ENCODE measurements around the gene TSTD1.

The TSTD1 gene

GRCh38 chr1:161082483-161082882, 43.7 kb upstream of the TSTD1 start:
- no peak for DNase-seq (ENCODE audit: extremely low read depth, low read depth)

GRCh38 chr1:161081519-161081918, 42.8 kb upstream of the TSTD1 start:
- no peak for DNase-seq (ENCODE audit: extremely low read depth, low read depth)
- H3K4me3 ChIP-seq (replicated peaks; ENCODE audit: low read depth, low read length), result no peak overlapping the region
- TF ChIP-seq CTCF (IDR thresholded peaks at IDR 0.05; ENCODE audit: low read depth, low read length, missing control alignments), result no peak

More at GRCh38 chr1:161082483-161082882, 43.7 kb upstream of the TSTD1 start:
- no peak overlapping the region for H3K4me3 ChIP-seq (replicated peaks; ENCODE audit: low read depth, low read length)
- TF ChIP-seq CTCF (IDR thresholded peaks at IDR 0.05; ENCODE audit: low read depth, low read length, missing control alignments), result no peak

GRCh38 chr1:161080441-161081405, 42.0 kb upstream of the TSTD1 start:
- DNase-seq (ENCODE audit: extremely low read depth, low read depth), result no peak
- H3K4me3 ChIP-seq (replicated peaks; ENCODE audit: low read depth, low read length), result no peak overlapping the region
- no peak for TF ChIP-seq CTCF (IDR thresholded peaks at IDR 0.05; ENCODE audit: low read depth, low read length, missing control alignments)

- no peak for TF ChIP-seq CTCF (IDR thresholded peaks at IDR 0.05; ENCODE audit: low read depth, low read length, missing control alignments)
- no peak for DNase-seq (ENCODE audit: extremely low read depth, low read depth)
- no peak overlapping the region for H3K4me3 ChIP-seq (replicated peaks; ENCODE audit: low read depth, low read length)
Observed at GRCh38 chr1:161079436-161080110, 40.8 kb upstream of the TSTD1 start.

- DNase-seq (ENCODE audit: extremely low read depth, low read depth), result no peak
- TF ChIP-seq CTCF (IDR thresholded peaks at IDR 0.05; ENCODE audit: low read depth, low read length, missing control alignments), result no peak
- no peak overlapping the region for H3K4me3 ChIP-seq (replicated peaks; ENCODE audit: low read depth, low read length)
Observed at GRCh38 chr1:161077426-161077825, 38.7 kb upstream of the TSTD1 start.

- no peak for TF ChIP-seq CTCF (IDR thresholded peaks at IDR 0.05; ENCODE audit: low read depth, low read length, missing control alignments)
- H3K4me3 ChIP-seq (replicated peaks; ENCODE audit: low read depth, low read length), result no peak overlapping the region
- no peak for DNase-seq (ENCODE audit: extremely low read depth, low read depth)
Observed at GRCh38 chr1:161076410-161076809, 37.6 kb upstream of the TSTD1 start.

Measured in HFF-Myc (cell line).